MM.1S (cell line): ENCODE measurements around the gene CYP8B1.

ENCODE experiments used
- DNase-seq: peaks from one replicate; pipeline ENCODE4 v3.0.0-alpha.2; 2015
- H2AFZ ChIP-seq: fragments of 300-600 bp; sonication (generic); 2 replicates; pipeline ENCODE4 v1.6.0; 2016; ENCODE audit warnings: antibody characterized with exemption, low read length
- H3F3A ChIP-seq: fragments of 300-600 bp; sonication (generic); 2 replicates; pipeline ENCODE4 v1.6.1; 2016; ENCODE audit warnings: mild to moderate bottlenecking, antibody characterized with exemption, low read length, moderate library complexity, mixed read lengths; ENCODE audit not compliant: insufficient read depth
- H3K27ac ChIP-seq: fragments of 300-600 bp; sonication (generic); 2 replicates; pipeline ENCODE4 v1.5.1; 2016; ENCODE audit warnings: mild to moderate bottlenecking, low read length
- H3K27me3 ChIP-seq: fragments of 300-600 bp; sonication (generic); replicated peaks from 2 replicates; pipeline ENCODE4 v1.6.0; 2016; ENCODE audit warnings: low read length; ENCODE audit not compliant: insufficient read depth
- H3K36me3 ChIP-seq: fragments of 300-600 bp; sonication (generic); replicated peaks from 2 replicates; pipeline ENCODE4 v1.6.1; 2016; ENCODE audit warnings: mild to moderate bottlenecking, low read length, mixed read lengths; ENCODE audit not compliant: insufficient read depth
- H3K4me1 ChIP-seq: fragments of 300-600 bp; sonication (generic); 2 replicates; pipeline ENCODE4 v1.6.1; 2016; ENCODE audit warnings: low read length, mixed read lengths
- H3K4me2 ChIP-seq: fragments of 300-600 bp; sonication (generic); 2 replicates; pipeline ENCODE4 v1.6.0; 2016; ENCODE audit warnings: low read depth, low read length
- H3K4me3 ChIP-seq: fragments of 300-600 bp; sonication (generic); 2 replicates; pipeline ENCODE4 v1.5.1; 2016; ENCODE audit warnings: low read length, mixed read lengths
- H3K79me2 ChIP-seq: fragments of 300-600 bp; sonication (generic); 2 replicates; pipeline ENCODE4 v1.6.1; 2016; ENCODE audit warnings: mixed run types, low read length, mixed read lengths
- H3K9ac ChIP-seq: fragments of 300-600 bp; sonication (generic); 2 replicates; pipeline ENCODE4 v1.6.1; 2016; ENCODE audit warnings: low read length, mixed read lengths
- H3K9me2 ChIP-seq: fragments of 300-600 bp; sonication (generic); replicated peaks from 2 replicates; pipeline ENCODE4 v1.6.1; 2016; ENCODE audit warnings: mild to moderate bottlenecking, low read length, mixed read lengths; ENCODE audit not compliant: insufficient read depth
- H3K9me3 ChIP-seq: fragments of 300-600 bp; sonication (generic); replicated peaks from 2 replicates; pipeline ENCODE4 v1.6.1; 2016; ENCODE audit warnings: mild to moderate bottlenecking, low read length, mixed read lengths; ENCODE audit not compliant: insufficient read depth
- H4K20me1 ChIP-seq: fragments of 300-600 bp; sonication (generic); 2 replicates; pipeline ENCODE4 v1.6.1; 2016; ENCODE audit warnings: mild to moderate bottlenecking, low read length, moderate library complexity, mixed read lengths; ENCODE audit not compliant: insufficient read depth
- CTCF ChIP-seq: fragments of 300-600 bp; sonication (generic); IDR thresholded peaks from 2 replicates; pipeline ENCODE4 v1.5.1; 2016; ENCODE audit warnings: antibody characterized with exemption, low read length, mixed read lengths
- EZH2 ChIP-seq: fragments of 300-600 bp; sonication (generic); optimal IDR thresholded peaks from 2 replicates; pipeline ENCODE3; 2017; ENCODE audit warnings: low read depth, mild to moderate bottlenecking, antibody characterized with exemption, low read length, mixed read lengths
- EZH2phosphoT487 ChIP-seq: fragments of 300-600 bp; sonication (generic); IDR thresholded peaks from 2 replicates; pipeline ENCODE4 v1.6.1; 2018; ENCODE audit warnings: antibody characterized with exemption, low read length

CYP8B1 gene

GRCh38 chr3:42830437-42831320 lies 45.0 kb downstream of the CYP8B1 start:
- DNase-seq: no peak
- Histone ChIP-seq H3K9ac (no peak overlapping the region), H3K4me3 (no peak overlapping the region)

GRCh38 chr3:42829628-42830436 lies 45.8 kb downstream of the CYP8B1 start:
- no peak overlapping the region for H3K4me2 ChIP-seq
- no peak overlapping the region for H2AFZ ChIP-seq
- no peaks in the 10 kb centered on the region for H3K79me2 ChIP-seq
- no peak overlapping the region for H3K27ac ChIP-seq
- no peak overlapping the region for H3K9ac ChIP-seq
- TF ChIP-seq EZH2 (no peak), CTCF (no peak), EZH2phosphoT487 (no peak)
- H3K36me3 ChIP-seq: no peaks in the 10 kb centered on the region
- H3K4me3 ChIP-seq: no peak overlapping the region
- no peak for DNase-seq
- no peaks in the 10 kb centered on the region for H4K20me1 ChIP-seq
- 0 out of 2 replicates have a peak, but pooled peaks cover 3% of the 10 kb centered on the region for H3K4me1 ChIP-seq
- no peaks in the 10 kb centered on the region for H3K9me3 ChIP-seq
- no peaks in the 10 kb centered on the region for H3K27me3 ChIP-seq
- no peaks in the 10 kb centered on the region for H3K9me2 ChIP-seq
- peaks cover 4% of the 10 kb centered on the region; the same call in 1 of the 2 replicates for H3F3A ChIP-seq

More at GRCh38 chr3:42830437-42831320, 45.0 kb downstream of the CYP8B1 start:
- H3K4me1 ChIP-seq: 0 out of 2 replicates have a peak, but pooled peaks cover 3% of the 10 kb centered on the region
- peaks cover 4% of the 10 kb centered on the region; the same call in 1 of the 2 replicates for H3F3A ChIP-seq
- H4K20me1 ChIP-seq: no peaks in the 10 kb centered on the region
- no peak overlapping the region for H3K4me2 ChIP-seq
- H3K9me3 ChIP-seq: no peaks in the 10 kb centered on the region
- no peak overlapping the region; the same call in 1 of the 2 replicates for H2AFZ ChIP-seq
- H3K79me2 ChIP-seq: no peaks in the 10 kb centered on the region
- no peak overlapping the region for H3K27ac ChIP-seq
- no peaks in the 10 kb centered on the region for H3K36me3 ChIP-seq
- no peaks in the 10 kb centered on the region for H3K27me3 ChIP-seq
- TF ChIP-seq CTCF: peak; percentile 29
- no peak for TF ChIP-seq EZH2phosphoT487
- no peaks in the 10 kb centered on the region for H3K9me2 ChIP-seq

GRCh38 chr3:42829083-42829627 lies 46.5 kb downstream of the CYP8B1 start:
- Histone ChIP-seq H3K36me3 (no peaks in the 10 kb centered on the region), H2AFZ (no peak overlapping the region), H3K27me3 (no peaks in the 10 kb centered on the region), H3K4me1 (0 out of 2 replicates have a peak, but pooled peaks cover 3% of the 10 kb centered on the region), H4K20me1 (no peaks in the 10 kb centered on the region), H3K4me3 (no peak overlapping the region), H3K79me2 (no peaks in the 10 kb centered on the region), H3K27ac (no peak overlapping the region), H3K4me2 (no peak overlapping the region), H3F3A (peaks cover 4% of the 10 kb centered on the region; the same call in 1 of the 2 replicates), H3K9me3 (no peaks in the 10 kb centered on the region), H3K9me2 (no peaks in the 10 kb centered on the region), H3K9ac (no peak overlapping the region)
- DNase-seq: no peak
- no peak for TF ChIP-seq EZH2phosphoT487
- TF ChIP-seq EZH2: no peak
- TF ChIP-seq CTCF: no peak
